Type B pancreatic cell (in vitro differentiated cells): Measurements from ENCODE around the gene TUBB4B. TPM values are rescaled to one million over a fixed set of nuclear protein-coding genes. Genes with fewer than 3 reads are reported as not detected.
"Not testable (repeated sequence)": the region's sequence is repeated elsewhere in the genome, so short reads cannot be mapped to it uniquely, and the experiment has no call there.

Source experiments
- DNase-seq: peaks from one replicate; pipeline ENCODE4 v3.0.0; 2021; ENCODE audit warnings: mixed read lengths; ENCODE audit not compliant: unreplicated experiment; ENCODE audit errors: extremely low spot score
- H3K27ac Mint-ChIP-seq: 2 replicates; pipeline ENCODE4 v1.8.0; 2021; ENCODE audit warnings: mild to moderate bottlenecking, mixed read lengths
- H3K27me3 Mint-ChIP-seq: 2 replicates; pipeline ENCODE4 v1.8.0; 2021; ENCODE audit warnings: mixed read lengths
- H3K36me3 Mint-ChIP-seq: 2 replicates; pipeline ENCODE4 v1.8.0; 2021; ENCODE audit warnings: mixed read lengths
- H3K4me1 Mint-ChIP-seq: one replicate; pipeline ENCODE4 v1.8.0; 2021; ENCODE audit warnings: mixed read lengths; ENCODE audit not compliant: unreplicated experiment
- H3K4me3 Mint-ChIP-seq: 2 replicates; pipeline ENCODE4 v1.8.0; 2021; ENCODE audit warnings: mild to moderate bottlenecking, mixed read lengths
- H3K9me3 Mint-ChIP-seq: 2 replicates; pipeline ENCODE4 v1.8.0; 2021; ENCODE audit warnings: mixed read lengths
- total RNA-seq: library from RNA; stranded (reverse); gene quantifications from 2 replicates; pipeline ENCODE4 v1.2.1, GENCODE V29; 2021; ENCODE audit warnings: low replicate concordance
- TF ChIP-seq, protein P1 (sequence below): fragments of 200-600 bp; sonication (generic); conservative IDR thresholded peaks from 2 replicates; pipeline ENCODE4 v1.5.0; 2021; ENCODE audit warnings: antibody characterized with exemption, mild to moderate bottlenecking

The TUBB4B gene
- total RNA-seq, 1 donor from 2014 or later, result 326 TPM

DNA sequence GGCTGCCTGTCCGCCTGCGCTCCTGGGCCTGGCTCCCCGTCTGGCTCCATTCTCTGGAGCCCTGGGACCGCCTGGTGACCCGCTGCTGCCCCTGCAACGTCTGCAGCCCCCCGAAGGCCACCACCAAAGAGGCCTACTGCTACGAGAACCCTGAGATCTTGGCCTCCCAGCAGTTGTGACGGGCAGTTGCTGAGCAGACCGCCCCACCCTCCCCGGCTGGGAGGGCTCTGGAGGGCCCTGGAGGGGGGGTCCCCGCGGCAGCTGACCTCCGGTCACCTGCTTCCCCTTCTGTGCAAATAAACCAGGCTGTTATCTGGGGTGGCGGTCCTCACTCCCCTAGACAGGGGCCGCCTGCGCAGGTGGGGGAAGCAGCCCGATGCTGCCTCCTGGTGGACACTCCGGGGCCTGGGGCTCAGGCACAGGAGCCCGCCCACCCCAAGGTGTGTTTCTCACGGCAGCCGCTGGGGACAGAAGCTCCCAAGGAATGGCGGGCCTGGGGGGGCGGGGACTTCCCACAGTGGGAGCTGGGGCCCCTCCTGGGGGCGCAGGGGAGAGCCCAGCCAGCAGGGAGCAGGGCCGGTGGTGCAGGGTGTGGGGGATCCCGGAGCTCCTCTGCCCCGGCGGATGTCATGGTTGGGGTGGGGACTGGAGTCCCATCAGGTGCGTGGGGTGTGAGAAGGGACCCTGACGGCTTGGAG, 4.7 kb upstream of the TUBB4B start:
- H3K27me3 Mint-ChIP-seq, result peaks cover 4% of the 10 kb centered on the region
- DNase-seq, result peak; percentile 93
- H3K4me1 Mint-ChIP-seq, result peaks cover 9% of the 10 kb centered on the region
- H3K9me3 Mint-ChIP-seq, result no peaks in the 10 kb centered on the region
- H3K4me3 Mint-ChIP-seq, result no peak overlapping the region
- H3K27ac Mint-ChIP-seq, result no peak overlapping the region
- TF ChIP-seq, protein P1, sequence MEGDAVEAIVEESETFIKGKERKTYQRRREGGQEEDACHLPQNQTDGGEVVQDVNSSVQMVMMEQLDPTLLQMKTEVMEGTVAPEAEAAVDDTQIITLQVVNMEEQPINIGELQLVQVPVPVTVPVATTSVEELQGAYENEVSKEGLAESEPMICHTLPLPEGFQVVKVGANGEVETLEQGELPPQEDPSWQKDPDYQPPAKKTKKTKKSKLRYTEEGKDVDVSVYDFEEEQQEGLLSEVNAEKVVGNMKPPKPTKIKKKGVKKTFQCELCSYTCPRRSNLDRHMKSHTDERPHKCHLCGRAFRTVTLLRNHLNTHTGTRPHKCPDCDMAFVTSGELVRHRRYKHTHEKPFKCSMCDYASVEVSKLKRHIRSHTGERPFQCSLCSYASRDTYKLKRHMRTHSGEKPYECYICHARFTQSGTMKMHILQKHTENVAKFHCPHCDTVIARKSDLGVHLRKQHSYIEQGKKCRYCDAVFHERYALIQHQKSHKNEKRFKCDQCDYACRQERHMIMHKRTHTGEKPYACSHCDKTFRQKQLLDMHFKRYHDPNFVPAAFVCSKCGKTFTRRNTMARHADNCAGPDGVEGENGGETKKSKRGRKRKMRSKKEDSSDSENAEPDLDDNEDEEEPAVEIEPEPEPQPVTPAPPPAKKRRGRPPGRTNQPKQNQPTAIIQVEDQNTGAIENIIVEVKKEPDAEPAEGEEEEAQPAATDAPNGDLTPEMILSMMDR, result peak; percentile 100
- H3K36me3 Mint-ChIP-seq, result peaks cover 4% of the 10 kb centered on the region

DNA sequence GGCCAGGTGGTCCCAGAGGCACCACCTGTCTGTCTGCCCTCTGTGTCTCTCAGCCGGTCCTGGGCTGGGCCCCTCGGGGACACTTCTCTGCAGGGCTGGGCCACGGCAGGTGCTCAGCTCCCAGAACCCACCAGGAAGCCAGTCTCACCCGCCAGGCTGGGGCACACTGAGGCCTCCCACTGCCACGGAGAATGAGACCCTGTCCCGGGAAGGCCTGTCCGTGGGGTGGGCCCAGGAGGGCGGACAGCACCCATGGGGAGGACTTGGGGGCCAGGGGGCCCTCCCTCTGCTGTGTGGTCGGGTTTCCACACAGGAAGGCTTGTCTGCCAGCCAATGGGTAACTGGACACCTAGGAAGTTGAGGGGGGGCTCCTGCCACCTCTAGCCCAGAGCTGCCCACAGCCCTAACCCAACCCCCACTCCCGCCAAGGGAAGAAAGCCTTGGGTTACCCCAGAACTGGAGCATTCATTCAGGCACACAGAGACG, 4.1 kb upstream of the TUBB4B start:
- TF ChIP-seq, protein P1, result no peak
- H3K36me3 Mint-ChIP-seq, result peaks cover 4% of the 10 kb centered on the region
- H3K9me3 Mint-ChIP-seq, result no peaks in the 10 kb centered on the region
- H3K27me3 Mint-ChIP-seq, result peaks cover 4% of the 10 kb centered on the region
- H3K4me1 Mint-ChIP-seq, result peaks cover 9% of the 10 kb centered on the region
- no peak overlapping the region for H3K27ac Mint-ChIP-seq
- no peak overlapping the region for H3K4me3 Mint-ChIP-seq
- no peak for DNase-seq

DNA sequence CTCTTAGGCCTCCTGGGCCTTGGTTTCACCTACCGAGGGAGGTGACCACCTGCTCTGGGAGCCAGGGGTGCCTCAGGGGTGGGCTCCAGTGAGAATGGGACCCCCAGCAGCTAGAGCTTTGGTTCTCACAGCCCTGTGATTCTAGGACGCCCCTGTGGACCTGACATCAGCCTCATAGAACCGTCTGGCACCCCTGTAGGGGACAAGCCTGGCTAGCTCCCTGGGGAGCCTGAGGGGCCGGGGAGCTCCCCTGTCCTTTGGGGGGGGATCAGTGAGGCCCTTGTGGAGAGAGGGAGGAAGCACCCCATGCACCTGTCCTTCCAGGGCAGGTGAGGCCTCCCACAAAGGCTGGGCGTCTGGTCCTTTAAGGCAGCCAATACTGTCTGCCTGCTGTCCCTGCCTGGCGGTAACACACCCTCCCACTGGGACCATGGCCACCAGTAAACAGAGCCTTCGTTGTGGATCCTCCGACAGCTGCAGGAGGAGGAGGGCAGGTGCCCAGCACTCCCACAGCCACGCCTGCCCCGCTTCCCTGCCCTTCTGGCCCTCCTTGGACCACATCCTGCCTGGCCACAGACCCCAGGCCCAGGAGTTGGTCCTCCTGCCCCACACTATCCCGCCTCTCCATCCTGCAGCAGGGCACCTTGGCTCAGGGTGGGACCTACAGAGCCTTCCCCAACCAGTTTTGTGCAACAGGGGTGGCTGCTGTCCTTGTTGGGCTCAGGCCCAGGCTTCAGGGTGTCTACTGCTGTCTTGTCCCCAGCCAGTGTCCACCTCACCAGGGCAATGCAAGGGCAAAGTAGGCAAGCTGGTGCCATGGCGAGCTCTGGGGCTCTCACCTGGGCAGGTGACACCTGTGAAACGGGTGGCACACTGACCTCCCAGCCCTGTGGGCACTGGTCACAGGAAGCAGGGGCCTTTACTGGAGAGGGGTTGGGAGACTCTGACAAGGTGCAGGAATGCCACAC, 3.0 kb upstream of the TUBB4B start:
- H3K9me3 Mint-ChIP-seq, result no peaks in the 10 kb centered on the region
- DNase-seq, result no peak
- peaks cover 13% of the 10 kb centered on the region for H3K36me3 Mint-ChIP-seq
- peaks cover 17% of the 10 kb centered on the region for H3K4me1 Mint-ChIP-seq
- no peak overlapping the region for H3K4me3 Mint-ChIP-seq
- peaks cover 4% of the 10 kb centered on the region for H3K27me3 Mint-ChIP-seq
- H3K27ac Mint-ChIP-seq, result peak overlapping the region; percentile 26
- TF ChIP-seq, protein P1, result no peak

DNA sequence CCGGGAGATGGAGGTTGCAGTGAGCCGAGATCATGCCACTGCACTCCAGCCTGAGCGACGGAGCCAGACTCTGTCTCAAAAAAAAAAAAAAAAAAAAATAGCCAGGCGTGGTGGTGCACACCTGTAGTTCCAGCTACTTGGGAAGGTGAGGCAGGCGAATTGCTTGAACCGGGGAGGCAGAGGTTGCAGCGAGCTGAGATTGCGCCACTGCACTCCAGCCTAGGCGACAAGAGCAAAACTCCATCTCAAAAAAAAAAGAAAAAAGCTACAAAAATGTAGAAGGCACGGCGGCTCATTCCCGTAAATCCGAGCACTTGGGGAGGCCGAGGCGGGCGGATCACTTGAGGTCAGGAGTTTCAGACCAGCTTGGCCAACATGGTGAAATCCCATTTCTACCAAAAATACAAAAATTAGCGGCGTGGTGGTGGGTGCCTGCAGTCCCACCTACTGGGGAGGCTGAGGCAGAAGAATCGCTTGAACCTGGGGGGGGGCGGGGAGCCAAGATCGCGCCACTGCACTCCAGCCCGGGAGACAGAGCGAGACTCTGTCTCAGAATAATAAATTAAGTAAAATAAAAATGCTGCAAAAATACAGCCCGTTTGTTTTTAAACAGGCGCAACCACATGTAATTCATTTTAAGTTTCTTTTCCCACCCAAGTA, 1.4 kb upstream of the TUBB4B start:
- H3K9me3 Mint-ChIP-seq, DNase-seq, H3K27me3 Mint-ChIP-seq: not testable (repeated sequence)
- peak overlapping the region; percentile 78 for H3K27ac Mint-ChIP-seq
- peaks cover 26% of the 10 kb centered on the region for H3K4me1 Mint-ChIP-seq
- peaks cover 17% of the 10 kb centered on the region for H3K36me3 Mint-ChIP-seq
- H3K4me3 Mint-ChIP-seq, result peak overlapping the region; percentile 84

DNA sequence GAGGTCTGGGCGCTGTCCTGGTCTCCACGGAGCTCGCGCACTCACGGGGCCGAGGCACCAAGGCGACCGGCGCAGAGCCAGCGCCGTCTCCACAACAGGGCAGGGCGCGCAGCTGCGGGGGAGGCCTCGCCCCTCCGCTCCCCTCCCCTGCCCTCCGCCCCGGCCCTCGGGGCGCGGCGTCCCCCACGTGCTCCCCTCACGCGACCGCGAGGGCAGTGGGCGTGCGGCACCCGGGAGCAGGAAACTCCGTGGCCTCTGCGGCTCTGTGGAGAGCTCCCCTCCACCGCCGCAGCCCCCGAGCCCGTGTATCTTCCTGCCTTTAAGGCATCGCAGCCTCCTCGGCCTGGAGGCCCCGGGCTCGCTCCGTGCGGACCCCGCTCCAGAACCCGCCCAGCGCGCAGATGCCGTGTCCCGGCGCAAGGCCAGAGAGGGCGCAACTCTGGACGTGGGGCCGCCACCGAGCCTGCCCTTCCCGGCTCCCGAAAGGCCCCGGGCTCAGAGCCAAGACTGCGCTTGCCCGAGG, 708 bp upstream of the TUBB4B start:
- peaks cover 26% of the 10 kb centered on the region for H3K4me1 Mint-ChIP-seq
- peaks cover 4% of the 10 kb centered on the region for H3K27me3 Mint-ChIP-seq
- TF ChIP-seq, protein P1, result peak; percentile 25
- H3K9me3 Mint-ChIP-seq, result no peaks in the 10 kb centered on the region
- DNase-seq, result no peak
- H3K4me3 Mint-ChIP-seq, result peak overlapping the region; percentile 84
- peak overlapping the region; percentile 78 for H3K27ac Mint-ChIP-seq
- H3K36me3 Mint-ChIP-seq, result peaks cover 17% of the 10 kb centered on the region
